DND-41 (cell line): ENCODE measurements around the gene CEP112.

Experiments used
- CTCF ChIP-seq: IDR thresholded peaks from 2 replicates; pipeline ENCODE4 v1.5.1; 2012; ENCODE audit warnings: borderline replicate concordance, low read length, moderate library complexity, mild to moderate bottlenecking; ENCODE audit not compliant: poor library complexity, severe bottlenecking; ENCODE audit errors: extremely low read depth
- EZH2 ChIP-seq: IDR thresholded peaks from 3 replicates; pipeline ENCODE4 v1.6.1; 2012; ENCODE audit warnings: borderline replicate concordance, low read depth, mild to moderate bottlenecking, moderate library complexity, low read length, inconsistent platforms; ENCODE audit not compliant: severe bottlenecking

GRCh38 chr17:65592125-65592965 lies 599.6 kb downstream of the CEP112 start:
- TF ChIP-seq CTCF (no peak), EZH2 (no peak)
